Tibial nerve (tissue), 4 donors: ENCODE results near the gene NKD1. TPM values are rescaled to one million over a fixed set of nuclear protein-coding genes. Genes with fewer than 3 reads are reported as not detected.

Experiments
- DNase-seq, 2 donors: peaks; one replicate each; pipeline ENCODE4 v3.0.0-alpha.2; 2019; ENCODE audit warnings: low spot score in 2 of 2
- H3K27ac ChIP-seq, 4 donors: fragments of 200-600 bp; sonication (generic) in 3 of 4; one replicate each; pipeline ENCODE4 v1.5.1; 2017 to 2019; ENCODE audit warnings: mild to moderate bottlenecking in 1 of 4
- H3K27me3 ChIP-seq, 2 donors: fragments of 200-600 bp; sonication (generic) in 1 of 2; one replicate each; pipeline versions ENCODE4 v1.5.1 to v1.6.0; 2017 to 2019
- H3K36me3 ChIP-seq, 3 donors: fragments of 200-600 bp; sonication (generic); one replicate each; pipeline ENCODE4 v1.5.1; 2018 to 2019
- H3K4me1 ChIP-seq, 4 donors: fragments of 200-600 bp; sonication (generic) in 3 of 4; one replicate each; pipeline ENCODE4 v1.5.1; 2017 to 2019
- H3K4me3 ChIP-seq, 4 donors: fragments of 200-600 bp; sonication (generic) in 3 of 4; one replicate each; pipeline ENCODE4 v1.5.1; 2017 to 2019; ENCODE audit warnings: mild to moderate bottlenecking in 1 of 4, moderate library complexity in 1 of 4
- H3K9me3 ChIP-seq, 4 donors: fragments of 200-600 bp; sonication (generic) in 3 of 4; one replicate each; pipeline ENCODE4 v1.5.1; 2017 to 2019
- CTCF ChIP-seq, 5 experiments: fragments of 200-600 bp in 3 of 5; fragments of 450-650 bp in 2 of 5; sonication (generic) in 3 of 5; IDR thresholded peaks; one replicate each; pipeline ENCODE4 v1.5.1; 2016 to 2019; ENCODE audit warnings: antibody characterized with exemption in 5 of 5, mild to moderate bottlenecking in 3 of 5, moderate library complexity in 2 of 5
- EP300 ChIP-seq, 2 donors: sonication (generic); formaldehyde crosslinking; IDR thresholded peaks; one replicate each; pipeline ENCODE4 v1.6.1; 2017; ENCODE audit warnings: antibody characterized with exemption in 2 of 2, mild to moderate bottlenecking in 1 of 2
- POLR2A ChIP-seq, 2 donors: fragments of 450-650 bp; IDR thresholded peaks; one replicate each; pipeline ENCODE4 v1.6.1; 2017; ENCODE audit warnings: antibody characterized with exemption in 2 of 2, mild to moderate bottlenecking in 2 of 2, moderate library complexity in 2 of 2
- WGBS, 2 donors: methylation state at CpG; one replicate each; pipeline ENCODE4 v1.1.5; 2018; 5-methylcytosine and 5-hydroxymethylcytosine counted together
- total RNA-seq, 4 donors: library from RNA; depleted of rRNA; stranded (reverse); fragments of >200 nt; gene quantifications; one replicate each; pipeline ENCODE4 v1.1.0, GENCODE V29; 2016

NKD1 gene
- total RNA-seq, 4 donors from 2014 or later, result 20.1 to 92.4 (median 43.1) TPM

GRCh38 chr16:50526249-50526648 lies 21.9 kb upstream of the NKD1 start:
- DNase-seq, result no peak
- no peak for TF ChIP-seq POLR2A (IDR thresholded peaks at IDR 0.05)
- peaks cover 0 to 6% of the 10 kb centered on the region in 2 donors for H3K27me3 ChIP-seq
- H3K4me1 ChIP-seq, result no peaks in the 10 kb centered on the region
- H3K36me3 ChIP-seq, result no peaks in the 10 kb centered on the region
- H3K9me3 ChIP-seq, result peaks cover 0 to 21% (median 0%) of the 10 kb centered on the region in 4 donors
- no peak overlapping the region for H3K4me3 ChIP-seq
- no peak overlapping the region for H3K27ac ChIP-seq
- WGBS, 2 donors, result 84 to 92% methylated on average over 4 of the region's 4 CpGs

- no peaks in the 10 kb centered on the region for H3K4me1 ChIP-seq
- no peak overlapping the region for H3K27ac ChIP-seq
- peaks cover 0 to 21% (median 0%) of the 10 kb centered on the region in 4 donors for H3K9me3 ChIP-seq
- no peaks in the 10 kb centered on the region for H3K36me3 ChIP-seq
- peaks cover 0 to under 1% of the 10 kb centered on the region in 2 donors for H3K27me3 ChIP-seq
- 72% methylated on average over 5 to 6 of the region's 6 CpGs for WGBS, 2 donors
- no peak for DNase-seq
- no peak for TF ChIP-seq CTCF (IDR thresholded peaks at IDR 0.05)
- TF ChIP-seq EP300 (IDR thresholded peaks at IDR 0.05), result no peak
- TF ChIP-seq POLR2A (IDR thresholded peaks at IDR 0.05), result no peak
- no peak overlapping the region for H3K4me3 ChIP-seq
Measured at GRCh38 chr16:50526796-50527195, 21.4 kb upstream of the NKD1 start.

- Histone ChIP-seq H3K4me1 (no peaks in the 10 kb centered on the region), H3K4me3 (no peak overlapping the region), H3K27ac (no peak overlapping the region), H3K36me3 (no peaks in the 10 kb centered on the region), H3K9me3 (peaks cover 0 to 21% (median 0%) of the 10 kb centered on the region in 4 donors), H3K27me3 (no peaks in the 10 kb centered on the region)
- 67 to 79% methylated on average over 1 of the region's 1 CpG for WGBS, 2 donors
- no peak for TF ChIP-seq CTCF (IDR thresholded peaks at IDR 0.05)
- TF ChIP-seq POLR2A (IDR thresholded peaks at IDR 0.05), result no peak
- TF ChIP-seq EP300 (IDR thresholded peaks at IDR 0.05), result no peak
- no peak for DNase-seq
Measured at GRCh38 chr16:50528820-50529219, 19.4 kb upstream of the NKD1 start.

GRCh38 chr16:50529334-50529733 lies 18.9 kb upstream of the NKD1 start:
- no peaks in the 10 kb centered on the region for H3K36me3 ChIP-seq
- no peak overlapping the region for H3K4me3 ChIP-seq
- H3K27ac ChIP-seq, result no peak overlapping the region
- H3K4me1 ChIP-seq, result no peaks in the 10 kb centered on the region
- peaks cover 0 to 21% (median 0%) of the 10 kb centered on the region in 4 donors for H3K9me3 ChIP-seq
- no peaks in the 10 kb centered on the region for H3K27me3 ChIP-seq
- no peak for DNase-seq
- TF ChIP-seq EP300 (IDR thresholded peaks at IDR 0.05) (no peak), POLR2A (IDR thresholded peaks at IDR 0.05) (no peak), CTCF (IDR thresholded peaks at IDR 0.05) (no peak)

GRCh38 chr16:50530277-50531236 lies 17.6 kb upstream of the NKD1 start:
- Histone ChIP-seq H3K4me1 (no peaks in the 10 kb centered on the region), H3K27me3 (no peaks in the 10 kb centered on the region), H3K9me3 (peaks cover 0 to 21% (median 0%) of the 10 kb centered on the region in 4 donors), H3K36me3 (no peaks in the 10 kb centered on the region), H3K27ac (no peak overlapping the region), H3K4me3 (no peak overlapping the region)
- 68 to 74% methylated on average over 13 of the region's 13 CpGs for WGBS, 2 donors
- TF ChIP-seq POLR2A (IDR thresholded peaks at IDR 0.05), result no peak
- TF ChIP-seq EP300 (IDR thresholded peaks at IDR 0.05), result no peak
- no peak for TF ChIP-seq CTCF (IDR thresholded peaks at IDR 0.05)
- DNase-seq, result no peak
